ENCODE results near the gene KCNS1. TPM values are rescaled to one million over a fixed set of nuclear protein-coding genes. Genes with fewer than 3 reads are reported as not detected.

Gene KCNS1
- total and polyA plus RNA-seq, 2 donors: 0.14 to 0.34 TPM

DNA sequence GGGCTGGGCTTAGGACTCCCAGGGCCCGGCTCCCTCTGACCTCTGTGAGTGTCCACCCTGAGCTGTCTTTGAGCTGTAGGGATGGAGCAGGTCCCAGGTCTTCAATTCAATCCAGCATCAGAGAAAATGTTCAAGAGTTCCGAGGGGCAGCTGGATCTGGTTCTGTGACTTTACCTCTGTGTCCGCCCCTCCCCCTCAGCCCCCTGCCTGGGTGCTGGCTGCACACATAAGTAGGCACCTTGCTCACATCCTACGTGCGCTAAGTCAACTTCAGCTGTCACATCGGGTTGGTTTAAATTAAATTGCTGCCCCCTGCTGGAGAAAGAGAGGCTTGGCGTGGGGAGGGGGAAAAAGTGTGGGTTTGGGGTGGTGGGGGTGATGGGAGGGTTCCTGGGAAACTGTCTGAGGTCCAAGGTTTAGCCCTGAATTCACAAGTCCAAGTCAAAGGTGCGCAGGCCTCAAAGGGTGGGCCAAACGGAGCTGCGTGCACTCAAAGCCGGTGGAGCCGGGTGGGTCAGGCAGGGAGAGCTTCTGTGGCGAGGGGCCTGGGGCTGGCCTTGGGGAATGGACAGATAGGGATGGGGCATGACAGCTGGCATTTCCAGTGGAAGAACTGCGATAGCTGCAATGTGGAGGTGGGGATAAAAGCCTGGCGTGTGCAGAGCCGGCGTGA, 11.0 kb upstream of the KCNS1 start:
- WGBS: 65% methylated on average over 17 of the region's 17 CpGs
- Histone ChIP-seq H3K9me3 (ENCODE audit: control insufficient read depth in 2 of 2, insufficient read depth in 1 of 2, low read length in 1 of 2) (no peaks in the 10 kb centered on the region), H3K4me1 (ENCODE audit: control insufficient read depth in 2 of 2, insufficient read depth in 2 of 2, low read length in 2 of 2) (no peaks in the 10 kb centered on the region), H3K36me3 (ENCODE audit: control insufficient read depth in 2 of 2, insufficient read depth in 2 of 2, low read length in 1 of 2) (no peaks in the 10 kb centered on the region), H3K27ac (ENCODE audit: low read depth in 1 of 2, low read length in 1 of 2) (no peak overlapping the region), H3K27me3 (ENCODE audit: control insufficient read depth in 2 of 2, insufficient read depth in 1 of 2, low read length in 1 of 2) (peaks cover 0 to 20% of the 10 kb centered on the region in 2 donors), H3K4me3 (ENCODE audit: low read length in 2 of 2) (no peak overlapping the region)
- no peak for DNase-seq (ENCODE audit: low read depth in 6 of 9, low spot score in 9 of 9)

DNA sequence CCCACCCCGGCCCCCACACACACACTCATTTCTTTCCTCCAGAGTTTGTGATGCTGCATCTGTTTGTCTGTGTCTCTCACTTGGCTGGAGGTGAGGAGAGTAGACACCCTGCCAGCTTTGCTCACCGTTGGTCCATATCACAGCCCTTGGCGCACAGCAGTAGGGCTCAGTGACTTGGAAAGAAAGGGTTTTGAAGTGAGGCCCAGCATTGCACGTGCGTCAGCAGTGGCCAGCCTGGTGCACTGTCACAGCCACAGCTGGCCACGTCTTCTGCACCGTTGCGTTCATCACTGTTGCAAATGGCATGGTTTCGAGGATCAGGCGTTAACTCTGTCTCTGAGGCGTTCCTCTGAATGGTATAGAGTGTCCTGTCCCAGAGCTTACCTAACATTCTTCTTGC, 10.4 kb upstream of the KCNS1 start:
- Histone ChIP-seq H3K4me1 (ENCODE audit: control insufficient read depth in 2 of 2, insufficient read depth in 2 of 2, low read length in 2 of 2) (no peaks in the 10 kb centered on the region), H3K36me3 (ENCODE audit: control insufficient read depth in 2 of 2, insufficient read depth in 2 of 2, low read length in 1 of 2) (no peaks in the 10 kb centered on the region), H3K4me3 (ENCODE audit: low read length in 2 of 2) (no peak overlapping the region), H3K27me3 (ENCODE audit: control insufficient read depth in 2 of 2, insufficient read depth in 1 of 2, low read length in 1 of 2) (peaks cover 0 to 20% of the 10 kb centered on the region in 2 donors), H3K27ac (ENCODE audit: low read depth in 1 of 2, low read length in 1 of 2) (no peak overlapping the region), H3K9me3 (ENCODE audit: control insufficient read depth in 2 of 2, insufficient read depth in 1 of 2, low read length in 1 of 2) (no peaks in the 10 kb centered on the region)
- 91% methylated on average over 11 of the region's 11 CpGs for WGBS
- DNase-seq (ENCODE audit: low read depth in 6 of 9, low spot score in 9 of 9): no peak

DNA sequence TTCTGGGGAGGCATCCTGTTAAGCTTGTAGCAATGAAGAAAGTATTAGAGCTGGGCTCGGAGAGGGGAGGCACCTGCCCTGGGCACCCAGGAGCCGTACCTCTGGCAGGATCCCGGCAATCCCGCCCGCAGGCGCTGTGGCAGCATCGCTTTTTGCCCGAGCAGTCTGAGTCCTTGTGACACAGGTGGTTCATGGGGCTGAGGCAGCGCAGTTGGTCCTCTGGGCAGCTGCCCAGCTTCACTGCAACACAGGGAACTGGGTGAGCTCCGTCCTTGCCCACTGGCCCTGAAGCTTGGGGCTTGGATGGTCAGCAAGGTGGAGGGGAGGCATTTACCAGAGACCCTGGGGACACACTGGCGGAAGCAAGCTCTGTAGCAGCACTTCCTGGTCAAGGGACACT, 9.4 kb upstream of the KCNS1 start:
- 98% methylated on average over 11 of the region's 11 CpGs for WGBS
- Histone ChIP-seq H3K4me1 (ENCODE audit: control insufficient read depth in 2 of 2, insufficient read depth in 2 of 2, low read length in 2 of 2) (no peaks in the 10 kb centered on the region), H3K4me3 (ENCODE audit: low read length in 2 of 2) (no peak overlapping the region), H3K27me3 (ENCODE audit: control insufficient read depth in 2 of 2, insufficient read depth in 1 of 2, low read length in 1 of 2) (peaks cover 0 to 22% of the 10 kb centered on the region in 2 donors), H3K36me3 (ENCODE audit: control insufficient read depth in 2 of 2, insufficient read depth in 2 of 2, low read length in 1 of 2) (no peaks in the 10 kb centered on the region), H3K27ac (ENCODE audit: low read depth in 1 of 2, low read length in 1 of 2) (no peak overlapping the region), H3K9me3 (ENCODE audit: control insufficient read depth in 2 of 2, insufficient read depth in 1 of 2, low read length in 1 of 2) (no peaks in the 10 kb centered on the region)
- DNase-seq (ENCODE audit: low read depth in 6 of 9, low spot score in 9 of 9): no peak

DNA sequence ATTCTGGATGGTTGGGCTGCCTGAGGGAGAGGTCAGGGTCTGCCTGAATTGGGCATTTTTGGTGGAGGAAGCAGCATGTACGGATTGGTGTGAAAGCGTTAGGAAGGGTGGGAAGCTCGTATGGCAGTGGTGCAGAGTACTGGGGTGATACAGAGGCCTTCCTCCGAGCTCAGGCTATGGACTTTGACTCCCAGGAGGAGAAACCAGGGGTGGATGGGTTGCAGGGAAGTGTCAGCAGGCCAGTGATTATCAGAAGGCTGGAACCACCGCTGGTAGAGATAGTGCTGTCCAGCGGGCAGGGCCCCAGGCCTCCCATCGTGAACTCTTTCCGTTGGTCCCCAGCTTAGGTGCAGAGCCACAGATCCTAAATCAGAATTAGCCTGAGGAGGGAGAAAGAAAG, 8.7 kb upstream of the KCNS1 start:
- H3K36me3 ChIP-seq (ENCODE audit: control insufficient read depth in 2 of 2, insufficient read depth in 2 of 2, low read length in 1 of 2): no peaks in the 10 kb centered on the region
- H3K27ac ChIP-seq (ENCODE audit: low read depth in 1 of 2, low read length in 1 of 2): no peak overlapping the region
- no peaks in the 10 kb centered on the region for H3K4me1 ChIP-seq (ENCODE audit: control insufficient read depth in 2 of 2, insufficient read depth in 2 of 2, low read length in 2 of 2)
- no peak overlapping the region for H3K4me3 ChIP-seq (ENCODE audit: low read length in 2 of 2)
- no peaks in the 10 kb centered on the region for H3K9me3 ChIP-seq (ENCODE audit: control insufficient read depth in 2 of 2, insufficient read depth in 1 of 2, low read length in 1 of 2)
- no peak for DNase-seq (ENCODE audit: low read depth in 6 of 9, low spot score in 9 of 9)
- WGBS: 94% methylated on average over 8 of the region's 8 CpGs
- peaks cover 0 to 18% of the 10 kb centered on the region in 2 donors for H3K27me3 ChIP-seq (ENCODE audit: control insufficient read depth in 2 of 2, insufficient read depth in 1 of 2, low read length in 1 of 2)

DNA sequence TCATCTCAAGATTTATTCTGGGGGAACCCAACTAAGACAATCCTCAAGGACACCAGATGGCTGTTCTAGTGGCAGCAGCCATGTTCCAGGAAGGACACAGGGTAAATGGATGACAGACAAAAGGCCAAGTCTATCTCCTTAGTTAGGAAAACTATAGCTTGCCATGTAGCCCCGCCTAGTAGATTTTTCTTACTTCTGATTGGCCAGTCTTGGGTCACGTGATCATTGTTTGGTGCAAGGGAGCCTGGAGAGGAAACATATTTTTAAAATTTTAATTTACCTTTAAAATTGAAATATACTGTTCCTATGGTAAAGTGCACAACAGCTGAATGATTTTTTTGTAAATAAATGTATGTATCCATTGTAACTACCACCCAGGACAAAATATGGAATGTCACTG, 4.4 kb upstream of the KCNS1 start:
- Histone ChIP-seq H3K36me3 (ENCODE audit: control insufficient read depth in 2 of 2, insufficient read depth in 2 of 2, low read length in 1 of 2) (no peaks in the 10 kb centered on the region), H3K4me3 (ENCODE audit: low read length in 2 of 2) (no peak overlapping the region), H3K27me3 (ENCODE audit: control insufficient read depth in 2 of 2, insufficient read depth in 1 of 2, low read length in 1 of 2) (peaks cover 12 to 38% of the 10 kb centered on the region in 2 donors), H3K27ac (ENCODE audit: low read depth in 1 of 2, low read length in 1 of 2) (no peak overlapping the region), H3K9me3 (ENCODE audit: control insufficient read depth in 2 of 2, insufficient read depth in 1 of 2, low read length in 1 of 2) (no peaks in the 10 kb centered on the region), H3K4me1 (ENCODE audit: control insufficient read depth in 2 of 2, insufficient read depth in 2 of 2, low read length in 2 of 2) (no peaks in the 10 kb centered on the region)
- 97% methylated on average over 2 of the region's 2 CpGs for WGBS
- DNase-seq (ENCODE audit: low read depth in 6 of 9, low spot score in 9 of 9): no peak

DNA sequence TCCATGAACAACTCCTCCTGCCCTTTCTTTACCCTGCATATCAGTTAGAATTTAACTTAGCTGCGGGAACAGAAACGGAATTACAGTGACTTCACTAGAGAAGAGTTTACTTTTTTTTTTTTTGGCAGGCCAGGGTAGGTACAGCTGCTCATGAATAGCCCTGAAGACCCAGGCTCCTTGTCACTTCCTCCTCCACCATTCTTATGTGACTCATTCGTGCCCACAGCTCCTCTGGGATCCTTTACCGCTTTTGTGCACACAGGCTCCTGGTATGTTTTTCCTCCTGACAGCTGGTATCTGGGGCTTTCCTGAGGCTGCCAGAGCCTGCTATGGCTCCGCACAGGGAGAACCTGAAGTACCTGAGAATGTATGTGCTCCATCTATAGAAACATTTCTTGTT, 3.9 kb upstream of the KCNS1 start:
- Histone ChIP-seq H3K27ac (ENCODE audit: low read depth in 1 of 2, low read length in 1 of 2) (no peak overlapping the region), H3K27me3 (ENCODE audit: control insufficient read depth in 2 of 2, insufficient read depth in 1 of 2, low read length in 1 of 2) (peaks cover 17 to 43% of the 10 kb centered on the region in 2 donors), H3K9me3 (ENCODE audit: control insufficient read depth in 2 of 2, insufficient read depth in 1 of 2, low read length in 1 of 2) (no peaks in the 10 kb centered on the region), H3K4me3 (ENCODE audit: low read length in 2 of 2) (no peak overlapping the region), H3K36me3 (ENCODE audit: control insufficient read depth in 2 of 2, insufficient read depth in 2 of 2, low read length in 1 of 2) (no peaks in the 10 kb centered on the region), H3K4me1 (ENCODE audit: control insufficient read depth in 2 of 2, insufficient read depth in 2 of 2, low read length in 2 of 2) (no peaks in the 10 kb centered on the region)
- DNase-seq (ENCODE audit: low read depth in 6 of 9, low spot score in 9 of 9): no peak
- WGBS: 67% methylated on average over 5 of the region's 5 CpGs

DNA sequence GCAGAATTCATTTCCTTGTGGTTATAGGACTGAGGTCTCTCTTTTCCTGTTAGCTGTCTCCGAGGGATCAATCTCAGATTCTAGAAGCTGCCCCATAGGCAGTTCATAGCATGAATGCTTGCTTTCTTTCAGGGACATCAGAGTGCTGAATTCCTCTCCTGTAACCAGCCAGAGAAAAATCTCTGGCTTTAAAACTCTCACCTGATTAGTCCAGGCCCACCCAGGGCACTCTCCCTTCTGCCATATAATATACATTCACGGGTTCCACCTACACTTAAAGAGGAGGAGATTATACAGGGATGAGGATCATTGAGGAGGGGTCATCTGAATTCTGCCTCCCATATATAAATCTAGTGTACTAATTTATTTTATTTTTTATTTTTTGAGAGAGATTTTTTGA, 2.1 kb upstream of the KCNS1 start:
- H3K27me3 ChIP-seq (ENCODE audit: control insufficient read depth in 2 of 2, insufficient read depth in 1 of 2, low read length in 1 of 2): peaks cover 31 to 60% of the 10 kb centered on the region in 2 donors
- 48% methylated on average over 2 of the region's 2 CpGs for WGBS
- no peak overlapping the region for H3K4me3 ChIP-seq (ENCODE audit: low read length in 2 of 2)
- H3K27ac ChIP-seq (ENCODE audit: low read depth in 1 of 2, low read length in 1 of 2): no peak overlapping the region
- peaks cover 0 to 2% of the 10 kb centered on the region in 2 donors for H3K4me1 ChIP-seq (ENCODE audit: control insufficient read depth in 2 of 2, insufficient read depth in 2 of 2, low read length in 2 of 2)
- no peaks in the 10 kb centered on the region for H3K9me3 ChIP-seq (ENCODE audit: control insufficient read depth in 2 of 2, insufficient read depth in 1 of 2, low read length in 1 of 2)
- DNase-seq (ENCODE audit: low read depth in 6 of 9, low spot score in 9 of 9): no peak
- no peaks in the 10 kb centered on the region for H3K36me3 ChIP-seq (ENCODE audit: control insufficient read depth in 2 of 2, insufficient read depth in 2 of 2, low read length in 1 of 2)

DNA sequence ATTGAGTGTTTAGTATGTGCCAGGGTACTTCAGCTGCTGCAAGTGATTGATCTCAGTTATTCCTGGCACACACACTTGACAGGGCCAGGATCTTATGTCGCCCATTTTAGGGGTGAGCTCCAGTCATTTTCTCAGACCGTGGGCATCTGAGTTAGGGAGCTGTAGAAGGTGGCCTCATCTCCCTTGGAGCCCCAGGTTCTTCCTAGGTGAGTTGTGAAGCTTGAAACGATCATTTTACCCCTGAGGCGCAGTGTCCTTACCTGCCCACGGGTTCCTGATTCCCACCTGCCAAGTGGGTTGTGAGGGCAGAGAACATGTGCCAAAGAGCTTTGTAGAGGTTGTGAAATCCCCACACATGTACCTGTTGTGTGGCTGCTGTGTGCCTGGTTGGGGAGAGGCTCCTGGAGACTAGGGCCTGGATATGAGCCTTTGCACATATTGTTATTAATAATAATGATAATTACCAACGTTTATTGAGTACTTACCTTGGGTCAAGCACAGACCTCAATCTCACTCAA, 465 bp upstream of the KCNS1 start:
- WGBS: 85% methylated on average over 6 of the region's 6 CpGs
- H3K4me1 ChIP-seq (ENCODE audit: control insufficient read depth in 2 of 2, insufficient read depth in 2 of 2, low read length in 2 of 2): peaks cover 2 to 3% of the 10 kb centered on the region in 2 donors
- H3K4me3 ChIP-seq (ENCODE audit: low read length in 2 of 2): no peak overlapping the region
- no peaks in the 10 kb centered on the region for H3K9me3 ChIP-seq (ENCODE audit: control insufficient read depth in 2 of 2, insufficient read depth in 1 of 2, low read length in 1 of 2)
- no peaks in the 10 kb centered on the region for H3K36me3 ChIP-seq (ENCODE audit: control insufficient read depth in 2 of 2, insufficient read depth in 2 of 2, low read length in 1 of 2)
- H3K27me3 ChIP-seq (ENCODE audit: control insufficient read depth in 2 of 2, insufficient read depth in 1 of 2, low read length in 1 of 2): peaks cover 45 to 75% of the 10 kb centered on the region in 2 donors
- no peak overlapping the region for H3K27ac ChIP-seq (ENCODE audit: low read depth in 1 of 2, low read length in 1 of 2)
- DNase-seq (ENCODE audit: low read depth in 6 of 9, low spot score in 9 of 9): no peak

DNA sequence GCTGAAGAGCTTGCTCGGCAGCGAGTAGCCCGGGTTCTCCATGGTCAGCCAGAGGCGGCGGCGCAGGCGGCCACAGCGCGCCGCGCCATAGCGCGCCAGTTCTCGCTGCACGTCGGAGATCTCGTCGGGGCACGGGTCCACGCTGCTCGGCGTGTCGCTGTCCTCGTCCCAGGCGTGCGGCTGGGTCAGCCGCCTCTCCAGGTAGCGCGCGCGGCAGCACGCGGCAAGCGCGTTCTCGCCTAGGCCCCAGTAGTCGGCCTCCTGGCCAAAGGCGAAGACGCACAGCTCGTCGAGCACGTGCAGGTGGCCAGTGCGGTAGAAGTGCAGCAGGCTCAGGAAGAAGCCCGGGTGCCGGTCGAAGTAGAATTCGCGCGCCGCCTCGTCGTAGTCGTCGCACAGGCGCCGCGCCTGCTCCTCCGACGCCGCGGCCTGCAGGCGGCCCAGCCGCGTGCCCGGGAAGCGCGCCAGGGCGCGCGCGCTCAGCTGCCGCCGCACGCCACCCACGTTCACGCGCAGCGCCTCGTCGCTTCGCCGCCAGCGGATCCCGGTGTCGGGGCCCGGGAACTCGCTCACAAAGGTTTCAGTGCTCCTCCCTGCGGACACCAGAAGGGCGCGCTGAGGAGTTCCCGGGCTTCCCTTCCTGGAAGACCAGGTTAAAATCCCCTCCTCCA, 2.7 kb downstream of the KCNS1 start:
- Histone ChIP-seq H3K4me1 (ENCODE audit: control insufficient read depth in 2 of 2, insufficient read depth in 2 of 2, low read length in 2 of 2) (peaks cover 2 to 3% of the 10 kb centered on the region in 2 donors), H3K27ac (ENCODE audit: low read depth in 1 of 2, low read length in 1 of 2) (no peak overlapping the region), H3K36me3 (ENCODE audit: control insufficient read depth in 2 of 2, insufficient read depth in 2 of 2, low read length in 1 of 2) (no peaks in the 10 kb centered on the region), H3K27me3 (ENCODE audit: control insufficient read depth in 2 of 2, insufficient read depth in 1 of 2, low read length in 1 of 2) (peaks cover 47 to 68% of the 10 kb centered on the region in 2 donors), H3K4me3 (ENCODE audit: low read length in 2 of 2) (peak overlapping the region in 1 of 2 donors; percentile 15), H3K9me3 (ENCODE audit: control insufficient read depth in 2 of 2, insufficient read depth in 1 of 2, low read length in 1 of 2) (no peaks in the 10 kb centered on the region)
- peak in 3 of 9 donors; percentile 29 to 34 (median 33) for DNase-seq (ENCODE audit: low read depth in 6 of 9, low spot score in 9 of 9)
- 10% methylated on average over 91 of the region's 91 CpGs for WGBS
